HFFc6 (cell line): ENCODE results near the gene CSK. TPM values are rescaled to one million over a fixed set of nuclear protein-coding genes. Genes with fewer than 3 reads are reported as not detected.

ENCODE experiments used
- DNase-seq: peaks from one replicate; pipeline ENCODE4 v3.0.0-alpha.2; 2018
- H3K27ac Mint-ChIP-seq: 2 replicates; pipeline ENCODE4 v1.8.0; 2020; ENCODE audit warnings: mild to moderate bottlenecking, mixed read lengths
- H3K27me3 Mint-ChIP-seq: 2 replicates; pipeline ENCODE4 v1.8.0; 2021; ENCODE audit warnings: mild to moderate bottlenecking, moderate library complexity, mixed read lengths; ENCODE audit not compliant: insufficient read depth
- H3K36me3 Mint-ChIP-seq: 2 replicates; pipeline ENCODE4 v1.8.0; 2021; ENCODE audit warnings: low read depth, mixed read lengths
- H3K4me1 Mint-ChIP-seq: 2 replicates; pipeline ENCODE4 v1.8.0; 2020; ENCODE audit warnings: low read depth, mixed read lengths
- H3K4me3 Mint-ChIP-seq: 2 replicates; pipeline ENCODE4 v1.8.0; 2020; ENCODE audit warnings: mild to moderate bottlenecking, moderate library complexity, mixed read lengths
- H3K9me3 Mint-ChIP-seq: 2 replicates; pipeline ENCODE4 v1.8.0; 2020; ENCODE audit warnings: mild to moderate bottlenecking, mixed read lengths
- CTCF ChIP-seq: fragments of 200-600 bp; sonication (generic); IDR thresholded peaks from 2 replicates; pipeline ENCODE4 v1.5.0; 2021; ENCODE audit warnings: antibody characterized with exemption, mild to moderate bottlenecking
- total RNA-seq, 6 experiments: library from RNA; stranded (reverse); fragmentation: NEBNext Ultra II Directional; extraction: Animal tissue kit (Norgen Biotek cat#: 25700); gene quantifications; 2 replicates in 1 of 6; 3 replicates in 5 of 6; pipeline ENCODE4 v1.2.3, GENCODE V29; 2021

The CSK gene
- total RNA-seq, 6 experiments from 2014 or later: 48.8 to 59.0 (median 53.3) TPM

DNA sequence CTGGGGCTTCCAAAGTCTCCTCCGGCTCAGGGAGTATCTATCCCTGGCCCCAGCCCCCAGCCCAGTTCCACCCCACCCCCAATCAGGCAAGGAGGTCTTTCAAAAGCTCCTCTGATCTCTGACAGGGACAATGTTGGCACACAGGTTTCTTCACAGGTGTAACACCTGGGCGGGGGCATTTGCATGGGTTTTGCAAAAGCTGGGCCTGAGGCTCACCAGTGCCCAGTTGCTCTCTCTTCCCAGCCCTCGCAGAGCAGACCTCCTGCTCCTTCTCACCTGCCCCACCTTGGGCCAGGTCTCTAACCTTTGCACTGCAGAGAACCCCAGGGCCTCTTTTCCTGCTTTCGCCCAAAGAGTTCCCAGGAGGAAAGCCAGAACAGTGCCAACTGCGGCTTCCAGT, 8.6 kb upstream of the CSK start:
- Mint-ChIP-seq H3K36me3 (no peaks in the 10 kb centered on the region), H3K9me3 (no peaks in the 10 kb centered on the region), H3K27ac (no peak overlapping the region), H3K4me1 (peaks cover 21% of the 10 kb centered on the region), H3K4me3 (no peak overlapping the region), H3K27me3 (peaks cover 8% of the 10 kb centered on the region)
- DNase-seq: no peak
- TF ChIP-seq CTCF: no peak

DNA sequence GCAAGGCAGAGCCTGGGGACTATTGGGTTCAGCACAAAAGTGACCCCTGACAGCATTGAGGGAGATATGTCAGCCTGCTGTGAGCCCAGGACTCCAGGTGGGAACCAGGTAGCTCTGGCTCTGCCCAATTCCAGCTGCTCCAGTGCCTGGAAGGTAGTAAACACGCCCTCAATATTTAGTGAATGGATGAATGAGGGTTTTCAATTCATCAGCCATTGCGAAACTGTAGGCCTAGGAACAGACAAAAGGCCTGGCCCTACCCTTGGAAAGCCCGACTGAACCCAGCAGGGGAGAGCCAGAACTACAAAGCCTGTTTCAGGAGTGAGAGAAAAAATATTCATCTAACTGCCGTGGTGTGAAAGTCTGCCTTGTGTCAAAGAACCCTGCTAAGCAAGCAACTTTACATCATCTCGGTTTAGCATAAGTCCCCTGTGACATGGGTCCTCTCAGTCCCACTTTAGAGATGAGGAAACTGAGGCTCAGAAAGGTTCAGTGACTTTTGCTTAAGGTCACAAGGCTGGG, 8.1 kb upstream of the CSK start:
- H3K4me3 Mint-ChIP-seq: no peak overlapping the region
- DNase-seq: no peak
- no peak for TF ChIP-seq CTCF

DNA sequence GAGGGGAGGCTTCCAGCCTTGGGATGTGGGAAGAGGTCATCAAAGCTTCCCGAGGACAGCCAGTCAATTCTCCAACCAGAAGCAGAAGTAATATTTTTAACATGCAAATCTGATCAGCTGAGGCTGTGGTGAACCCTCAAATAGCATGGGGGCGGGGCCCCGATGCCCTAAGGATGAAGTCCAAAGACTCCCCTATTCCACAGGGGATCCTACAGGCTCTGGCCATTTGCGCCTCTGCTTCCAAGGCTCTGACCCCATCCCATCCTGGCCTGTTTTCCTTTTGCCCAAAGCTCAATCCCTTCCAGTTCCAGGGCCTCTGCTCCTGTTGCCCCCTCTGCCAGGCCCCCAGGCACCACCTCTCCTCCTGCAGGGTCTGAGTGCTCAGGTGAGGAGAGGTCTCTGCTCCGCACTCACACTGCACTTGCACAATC, 6.7 kb upstream of the CSK start:
- Mint-ChIP-seq H3K9me3 (no peaks in the 10 kb centered on the region), H3K4me3 (no peak overlapping the region), H3K27ac (no peak overlapping the region), H3K4me1 (peaks cover 19% of the 10 kb centered on the region), H3K36me3 (no peaks in the 10 kb centered on the region), H3K27me3 (peaks cover 5% of the 10 kb centered on the region)
- DNase-seq: no peak
- TF ChIP-seq CTCF: no peak

More for the DNA sequence above, 8.1 kb upstream of the CSK start:
- Mint-ChIP-seq H3K27me3 (peaks cover 8% of the 10 kb centered on the region), H3K4me1 (peaks cover 17% of the 10 kb centered on the region), H3K27ac (no peak overlapping the region), H3K9me3 (no peaks in the 10 kb centered on the region), H3K36me3 (no peaks in the 10 kb centered on the region)

DNA sequence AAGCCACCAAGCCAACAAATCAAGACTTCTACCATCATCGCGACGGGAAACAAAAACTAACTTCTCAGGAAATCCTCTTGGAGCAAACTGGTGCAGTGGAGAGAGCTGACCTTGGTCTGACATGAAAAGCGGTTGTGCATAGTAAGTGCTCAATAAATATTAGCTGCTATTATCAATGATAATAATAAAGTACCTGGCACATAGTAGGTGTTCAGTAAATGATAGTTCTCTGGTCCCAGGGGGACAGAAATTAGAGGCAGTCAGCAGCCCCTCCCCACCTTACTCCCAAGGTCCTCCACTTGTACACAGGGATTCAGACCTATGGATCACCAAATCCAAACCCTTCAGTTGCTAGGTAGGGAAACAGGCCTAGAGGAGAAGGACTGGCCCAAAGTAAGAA, 6.0 kb upstream of the CSK start:
- H3K36me3 Mint-ChIP-seq: no peaks in the 10 kb centered on the region
- TF ChIP-seq CTCF: no peak
- H3K4me3 Mint-ChIP-seq: no peak overlapping the region
- H3K27ac Mint-ChIP-seq: no peak overlapping the region
- no peak for DNase-seq
- H3K9me3 Mint-ChIP-seq: no peaks in the 10 kb centered on the region
- H3K27me3 Mint-ChIP-seq: peaks cover 6% of the 10 kb centered on the region
- peaks cover 26% of the 10 kb centered on the region for H3K4me1 Mint-ChIP-seq

DNA sequence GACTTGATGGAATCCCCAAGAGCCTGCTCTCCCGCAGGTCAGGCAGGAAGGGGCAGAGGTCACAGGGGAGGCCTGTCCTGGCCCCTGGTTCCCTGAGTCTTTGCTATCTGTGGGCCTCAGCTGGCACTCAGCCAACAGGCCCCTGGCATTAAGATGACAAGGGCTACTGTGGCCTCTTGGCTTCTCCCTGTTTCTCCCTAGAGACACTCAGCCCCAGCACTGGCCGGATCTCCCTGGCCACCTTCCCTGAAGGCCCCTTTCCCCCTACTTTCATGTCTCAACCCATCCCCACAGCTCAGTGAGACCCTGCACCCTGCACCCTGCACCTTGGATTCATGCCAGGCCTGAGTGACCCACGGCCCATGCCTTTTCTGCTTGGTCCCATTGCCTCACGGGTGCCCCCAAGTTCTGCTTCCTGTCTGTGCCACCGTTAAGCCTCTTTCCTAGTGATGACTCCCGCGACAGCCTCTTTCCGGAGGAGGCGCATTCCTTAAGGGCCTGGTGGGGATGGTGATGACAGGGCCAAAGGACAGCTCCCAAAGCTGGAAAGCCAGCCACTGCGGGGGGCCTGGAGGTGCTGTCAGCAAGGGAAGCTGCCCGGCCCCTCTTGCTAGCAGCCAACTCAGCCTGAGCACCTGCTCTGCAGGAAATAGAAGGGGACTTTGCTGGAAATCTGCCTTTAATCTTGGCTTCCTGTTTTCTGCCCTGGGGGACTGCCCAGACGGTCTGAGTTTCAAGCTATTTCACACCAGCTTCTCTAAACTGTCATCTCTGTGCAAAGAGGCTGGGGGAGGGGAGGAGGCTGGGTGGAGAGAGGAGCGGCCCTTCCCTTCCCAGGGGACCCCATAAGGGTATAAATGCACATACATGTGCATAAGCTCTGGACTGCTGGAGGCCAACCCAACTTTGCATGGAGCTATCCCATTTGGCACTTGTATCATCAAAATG, 4.8 kb upstream of the CSK start:
- no peak for DNase-seq
- H3K36me3 Mint-ChIP-seq: no peaks in the 10 kb centered on the region
- no peak for TF ChIP-seq CTCF
- peaks cover 6% of the 10 kb centered on the region for H3K27me3 Mint-ChIP-seq
- peaks cover 34% of the 10 kb centered on the region for H3K4me1 Mint-ChIP-seq
- no peaks in the 10 kb centered on the region for H3K9me3 Mint-ChIP-seq
- H3K4me3 Mint-ChIP-seq: no peak overlapping the region
- H3K27ac Mint-ChIP-seq: no peak overlapping the region; the same call in 1 of the 2 replicates
